GM18517 (cell line): ENCODE measurements around the gene ABCA1.
"Not testable (repeated sequence)": the region's sequence is repeated elsewhere in the genome, so short reads cannot be mapped to it uniquely, and the experiment has no call there.

ENCODE experiments used
- ATAC-seq: cut with Tn5 transposase; IDR thresholded peaks from one replicate; pipeline ENCODE4 v1.9.1; 2021; ENCODE audit warnings: mild to moderate bottlenecking, moderate library complexity; ENCODE audit not compliant: unreplicated experiment

The ABCA1 gene

GRCh38 chr9:104872656-104873488, 55.1 kb downstream of the ABCA1 start:
- ATAC-seq: no peak

GRCh38 chr9:104871961-104872527, 55.9 kb downstream of the ABCA1 start:
- ATAC-seq: no peak

GRCh38 chr9:104869811-104870210, 58.1 kb downstream of the ABCA1 start:
- ATAC-seq: no peak

- ATAC-seq: peak; percentile 79
Observed at GRCh38 chr9:104868687-104869404, 59.1 kb downstream of the ABCA1 start.

- ATAC-seq: no peak
Observed at GRCh38 chr9:104868303-104868686, 59.7 kb downstream of the ABCA1 start.

- ATAC-seq: no peak
Observed at GRCh38 chr9:104866191-104866590, 61.8 kb downstream of the ABCA1 start.

- ATAC-seq: no peak
Observed at GRCh38 chr9:104864675-104865104, 63.3 kb downstream of the ABCA1 start.

- ATAC-seq: peak; percentile 90
Observed at GRCh38 chr9:104863180-104863883, 64.6 kb downstream of the ABCA1 start.

- ATAC-seq: no peak
Observed at GRCh38 chr9:104861397-104861796, 66.6 kb downstream of the ABCA1 start.

- ATAC-seq: no peak
Observed at GRCh38 chr9:104860263-104860662, 67.7 kb downstream of the ABCA1 start.

- no peak for ATAC-seq
Observed at GRCh38 chr9:104858846-104859245, 69.1 kb downstream of the ABCA1 start.

GRCh38 chr9:104858271-104858670, 69.7 kb downstream of the ABCA1 start:
- no peak for ATAC-seq

GRCh38 chr9:104856413-104856941, 71.5 kb downstream of the ABCA1 start:
- no peak for ATAC-seq

- no peak for ATAC-seq
Observed at GRCh38 chr9:104855807-104856206, 72.1 kb downstream of the ABCA1 start.

- not testable (repeated sequence) for ATAC-seq
Observed at GRCh38 chr9:104855258-104855657, 72.7 kb downstream of the ABCA1 start.

GRCh38 chr9:104854613-104855012, 73.3 kb downstream of the ABCA1 start:
- ATAC-seq: no peak

- ATAC-seq: no peak
Observed at GRCh38 chr9:104853683-104854082, 74.3 kb downstream of the ABCA1 start.

- ATAC-seq: no peak
Observed at GRCh38 chr9:104853159-104853558, 74.8 kb downstream of the ABCA1 start.

GRCh38 chr9:104851546-104851920, 76.4 kb downstream of the ABCA1 start:
- ATAC-seq: no peak

GRCh38 chr9:104850786-104851545, 77.0 kb downstream of the ABCA1 start:
- no peak for ATAC-seq
